ENCODE data around the gene LUC7L2. TPM values are rescaled to one million over a fixed set of nuclear protein-coding genes. Genes with fewer than 3 reads are reported as not detected.

The LUC7L2 gene
- polyA plus RNA-seq, 1 donor (not counting 4 experiments of a cell fraction or from before 2014, with no cell fraction given): 52.7 TPM

GRCh38 chr7:139416405-139416804 lies 56.7 kb downstream of the LUC7L2 start:
- TF ChIP-seq CTCF (optimal IDR thresholded peaks at IDR 0.05 in 1 of 3, IDR thresholded peaks at IDR 0.05 in 1 of 3, conservative IDR thresholded peaks at IDR 0.05 in 1 of 3; ENCODE audit: extremely low read depth in 1 of 3, insufficient read depth in 2 of 3, low read length in 3 of 3) (no peak), EZH2 (IDR thresholded peaks at IDR 0.05; ENCODE audit: low read length) (no peak)
- DNase-seq (ENCODE audit: low read depth, low spot score): no peak
- no peaks in the 10 kb centered on the region for H4K20me1 ChIP-seq (ENCODE audit: control insufficient read depth, extremely low read depth, insufficient read depth, low read length)
- H2AFZ ChIP-seq (ENCODE audit: control insufficient read depth, low read length): no peak overlapping the region
- no peak overlapping the region for H3K4me3 ChIP-seq (ENCODE audit: control insufficient read depth in 2 of 3, extremely low read depth in 1 of 3, insufficient read depth in 2 of 3, low read depth in 1 of 3, low read length in 3 of 3)
- H3K9ac ChIP-seq (ENCODE audit: control insufficient read depth, extremely low read depth, insufficient read depth, low read length): no peak overlapping the region
- no peaks in the 10 kb centered on the region for H3K79me2 ChIP-seq (ENCODE audit: control insufficient read depth, insufficient read depth, low read length)
- no peaks in the 10 kb centered on the region for H3K9me1 ChIP-seq (ENCODE audit: control insufficient read depth, extremely low read depth, insufficient read depth, low read length)
- H3K4me1 ChIP-seq (ENCODE audit: control insufficient read depth, extremely low read depth, insufficient read depth, low read length): no peaks in the 10 kb centered on the region
- H3K36me3 ChIP-seq (ENCODE audit: control insufficient read depth in 2 of 2, extremely low read depth in 1 of 2, insufficient read depth in 2 of 2, low read length in 2 of 2): peaks cover 16 to 33% of the 10 kb centered on the region in 2 experiments
- no peak for FAIRE-seq
- H3K9me3 ChIP-seq (ENCODE audit: control insufficient read depth, low read depth, low read length): no peaks in the 10 kb centered on the region
- no peak overlapping the region for H3K4me2 ChIP-seq (ENCODE audit: control insufficient read depth, extremely low read depth, insufficient read depth, low read depth, low read length)
- no peak overlapping the region for H3K27ac ChIP-seq (ENCODE audit: control insufficient read depth, insufficient read depth, low read length)
- dilution Hi-C loops (cut with MboI; ENCODE audit: extremely low pct_ligation_motif_present, low sequenced_read_pairs): no loop called here
- H3K27me3 ChIP-seq (ENCODE audit: control insufficient read depth, extremely low read depth, insufficient read depth, low read length): no peaks in the 10 kb centered on the region

DNA sequence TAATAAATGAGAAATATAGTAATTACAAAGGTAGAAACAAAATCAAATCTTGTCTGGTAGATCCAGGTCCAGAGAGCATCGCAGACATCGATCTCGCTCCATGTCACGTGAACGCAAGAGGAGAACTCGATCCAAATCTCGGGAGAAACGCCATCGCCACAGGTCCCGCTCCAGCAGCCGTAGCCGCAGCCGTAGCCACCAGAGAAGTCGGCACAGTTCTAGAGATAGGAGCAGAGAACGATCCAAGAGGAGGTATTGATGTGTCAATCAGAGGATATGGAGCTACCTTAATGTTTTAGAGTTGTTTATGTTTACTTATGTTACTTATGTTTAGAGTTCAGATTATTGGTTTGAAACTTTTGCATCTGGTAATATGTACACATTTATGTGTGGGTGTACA lies 57.8 kb downstream of the LUC7L2 start:
- H2AFZ ChIP-seq (ENCODE audit: control insufficient read depth, low read length): no peak overlapping the region
- DNase-seq (ENCODE audit: low read depth, low spot score): no peak
- H3K9ac ChIP-seq (ENCODE audit: control insufficient read depth, extremely low read depth, insufficient read depth, low read length): no peak overlapping the region
- H3K4me1 ChIP-seq (ENCODE audit: control insufficient read depth, extremely low read depth, insufficient read depth, low read length): no peaks in the 10 kb centered on the region
- H3K4me3 ChIP-seq (ENCODE audit: control insufficient read depth in 2 of 3, extremely low read depth in 1 of 3, insufficient read depth in 2 of 3, low read depth in 1 of 3, low read length in 3 of 3): no peak overlapping the region
- H3K4me2 ChIP-seq (ENCODE audit: control insufficient read depth, extremely low read depth, insufficient read depth, low read depth, low read length): no peak overlapping the region
- dilution Hi-C loops (cut with MboI; ENCODE audit: extremely low pct_ligation_motif_present, low sequenced_read_pairs): no loop called here
- FAIRE-seq: no peak
- H3K9me3 ChIP-seq (ENCODE audit: control insufficient read depth, low read depth, low read length): no peaks in the 10 kb centered on the region
- H3K79me2 ChIP-seq (ENCODE audit: control insufficient read depth, insufficient read depth, low read length): no peaks in the 10 kb centered on the region
- peaks cover 20 to 29% of the 10 kb centered on the region in 2 experiments for H3K36me3 ChIP-seq (ENCODE audit: control insufficient read depth in 2 of 2, extremely low read depth in 1 of 2, insufficient read depth in 2 of 2, low read length in 2 of 2)
- no peaks in the 10 kb centered on the region for H4K20me1 ChIP-seq (ENCODE audit: control insufficient read depth, extremely low read depth, insufficient read depth, low read length)
- TF ChIP-seq CTCF (optimal IDR thresholded peaks at IDR 0.05 in 1 of 3, IDR thresholded peaks at IDR 0.05 in 1 of 3, conservative IDR thresholded peaks at IDR 0.05 in 1 of 3; ENCODE audit: extremely low read depth in 1 of 3, insufficient read depth in 2 of 3, low read length in 3 of 3) (no peak), EZH2 (IDR thresholded peaks at IDR 0.05; ENCODE audit: low read length) (no peak)
- no peaks in the 10 kb centered on the region for H3K9me1 ChIP-seq (ENCODE audit: control insufficient read depth, extremely low read depth, insufficient read depth, low read length)
- no peaks in the 10 kb centered on the region for H3K27me3 ChIP-seq (ENCODE audit: control insufficient read depth, extremely low read depth, insufficient read depth, low read length)
- no peak overlapping the region for H3K27ac ChIP-seq (ENCODE audit: control insufficient read depth, insufficient read depth, low read length)
